HFFc6 (cell line): ENCODE results near the gene LSM4. TPM values are rescaled to one million over a fixed set of nuclear protein-coding genes. Genes with fewer than 3 reads are reported as not detected.

Experiments used
- DNase-seq: peaks from one replicate; pipeline ENCODE4 v3.0.0-alpha.2; 2018
- H3K27ac Mint-ChIP-seq: 2 replicates; pipeline ENCODE4 v1.8.0; 2020; ENCODE audit warnings: mild to moderate bottlenecking, mixed read lengths
- H3K27me3 Mint-ChIP-seq: 2 replicates; pipeline ENCODE4 v1.8.0; 2021; ENCODE audit warnings: mild to moderate bottlenecking, moderate library complexity, mixed read lengths; ENCODE audit not compliant: insufficient read depth
- H3K36me3 Mint-ChIP-seq: 2 replicates; pipeline ENCODE4 v1.8.0; 2021; ENCODE audit warnings: low read depth, mixed read lengths
- H3K4me1 Mint-ChIP-seq: 2 replicates; pipeline ENCODE4 v1.8.0; 2020; ENCODE audit warnings: low read depth, mixed read lengths
- H3K4me3 Mint-ChIP-seq: 2 replicates; pipeline ENCODE4 v1.8.0; 2020; ENCODE audit warnings: mild to moderate bottlenecking, moderate library complexity, mixed read lengths
- H3K9me3 Mint-ChIP-seq: 2 replicates; pipeline ENCODE4 v1.8.0; 2020; ENCODE audit warnings: mild to moderate bottlenecking, mixed read lengths
- CTCF ChIP-seq: fragments of 200-600 bp; sonication (generic); IDR thresholded peaks from 2 replicates; pipeline ENCODE4 v1.5.0; 2021; ENCODE audit warnings: antibody characterized with exemption, mild to moderate bottlenecking
- microRNA-seq: library from miRNA; unstranded; fragments of <30 nt; microRNA quantifications from one replicate; pipeline ENCODE4, GENCODE V29; 2019
- total RNA-seq, 6 experiments: library from RNA; stranded (reverse); fragmentation: NEBNext Ultra II Directional; extraction: Animal tissue kit (Norgen Biotek cat#: 25700); gene quantifications; 2 replicates in 1 of 6; 3 replicates in 5 of 6; pipeline ENCODE4 v1.2.3, GENCODE V29; 2021

The LSM4 gene
- total RNA-seq, 6 experiments from 2014 or later, result 175 to 217 (median 202) TPM

- no peak for TF ChIP-seq CTCF
- H3K27me3 Mint-ChIP-seq, result peaks cover 8% of the 10 kb centered on the region
- no peaks in the 10 kb centered on the region for H3K9me3 Mint-ChIP-seq
- no peak overlapping the region for H3K4me3 Mint-ChIP-seq
- no peak overlapping the region for H3K27ac Mint-ChIP-seq
- no peak for DNase-seq
- peaks cover 12% of the 10 kb centered on the region for H3K36me3 Mint-ChIP-seq
- H3K4me1 Mint-ChIP-seq, result peaks cover 5% of the 10 kb centered on the region; the same call in 1 of the 2 replicates
These were observed 60.7 kb downstream of the LSM4 start for GRCh38 chr19:18262144-18262543.

GRCh38 chr19:18261474-18261873, 61.4 kb downstream of the LSM4 start:
- no peak overlapping the region for H3K4me3 Mint-ChIP-seq
- H3K36me3 Mint-ChIP-seq, result peaks cover 8% of the 10 kb centered on the region
- peaks cover 8% of the 10 kb centered on the region for H3K27me3 Mint-ChIP-seq
- no peaks in the 10 kb centered on the region for H3K9me3 Mint-ChIP-seq
- peaks cover 5% of the 10 kb centered on the region; the same call in 1 of the 2 replicates for H3K4me1 Mint-ChIP-seq
- no peak for DNase-seq
- H3K27ac Mint-ChIP-seq, result no peak overlapping the region
- TF ChIP-seq CTCF, result no peak

GRCh38 chr19:18259893-18260292, 63.0 kb downstream of the LSM4 start:
- no peaks in the 10 kb centered on the region for H3K36me3 Mint-ChIP-seq
- no peaks in the 10 kb centered on the region for H3K9me3 Mint-ChIP-seq
- no peak for TF ChIP-seq CTCF
- no peak overlapping the region for H3K27ac Mint-ChIP-seq
- H3K4me3 Mint-ChIP-seq, result no peak overlapping the region
- DNase-seq, result no peak
- peaks cover 5% of the 10 kb centered on the region; the same call in 1 of the 2 replicates for H3K4me1 Mint-ChIP-seq
- peaks cover 17% of the 10 kb centered on the region for H3K27me3 Mint-ChIP-seq

DNA sequence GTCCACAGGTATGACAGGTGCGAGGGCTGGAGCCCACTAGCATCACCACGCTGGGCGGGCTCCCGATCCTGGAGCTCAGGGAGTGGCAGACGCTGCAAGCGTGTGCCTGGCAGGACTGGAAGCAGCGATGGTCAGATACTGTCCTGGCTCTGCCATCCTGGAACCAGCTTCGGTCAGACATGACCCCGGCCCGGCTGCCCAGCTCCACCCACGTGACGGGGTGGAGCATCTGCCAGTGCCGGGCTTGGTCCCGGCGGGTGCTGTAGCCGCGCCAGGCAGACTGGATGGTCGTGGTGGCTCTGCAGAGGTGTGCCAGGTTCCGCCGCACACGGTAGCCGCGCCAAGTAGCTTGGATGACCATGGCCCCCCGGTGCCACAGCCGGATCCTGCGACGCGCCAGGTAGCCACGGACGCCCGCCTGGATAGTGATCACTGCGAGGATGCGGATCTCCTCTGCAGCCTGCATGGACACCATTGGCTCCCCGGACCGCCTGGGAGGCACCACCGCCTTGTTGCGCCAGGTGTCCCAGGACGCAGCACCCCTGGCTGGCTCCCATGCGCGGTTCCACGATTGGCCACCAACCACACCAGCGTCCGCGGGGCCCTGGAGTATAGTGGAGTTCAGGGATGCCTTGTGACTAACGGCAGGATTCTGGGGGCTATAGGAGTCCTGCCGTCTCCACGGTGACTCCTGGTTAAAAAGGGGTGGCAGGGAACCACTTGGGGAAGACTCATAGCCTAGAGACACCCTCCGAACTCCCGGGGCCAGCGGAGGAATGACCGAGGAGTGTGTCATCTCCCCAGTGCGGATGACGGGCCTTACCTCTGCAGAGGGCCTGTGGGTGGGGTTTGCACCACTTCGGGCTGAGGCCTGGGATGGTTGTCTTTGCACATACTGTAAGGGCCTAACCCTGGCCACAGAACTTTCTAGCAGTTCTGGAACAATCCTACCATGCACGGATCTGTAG, 65.1 kb downstream of the LSM4 start:
- TF ChIP-seq CTCF, result no peak
- H3K4me1 Mint-ChIP-seq, result peaks cover 5% of the 10 kb centered on the region; the same call in 1 of the 2 replicates
- no peaks in the 10 kb centered on the region for H3K36me3 Mint-ChIP-seq
- H3K9me3 Mint-ChIP-seq, result no peaks in the 10 kb centered on the region
- no peak for DNase-seq
- H3K27me3 Mint-ChIP-seq, result peaks cover 24% of the 10 kb centered on the region
- no peak overlapping the region for H3K4me3 Mint-ChIP-seq
- no peak overlapping the region for H3K27ac Mint-ChIP-seq

Small RNAs within 50 kb of the gene (microRNA-seq; reads per million reads assigned to microRNA genes)
- gene MIR3188, result 3.1 reads per million

Other genes with a start within 250 kb of the LSM4 start
- gene IL12RB1, start 236.1 kb downstream of the LSM4 start, total RNA-seq, result under 1 TPM in 1 of 6 experiments, not detected in 5; 0.10 TPM
- 10 to 100 TPM; 12.2 to 17.4 (median 13.2) TPM for gene MAST3, start 225.3 kb downstream of the LSM4 start, total RNA-seq
- 10 to 100 TPM; 51.9 to 66.1 (median 56.0) TPM for gene PIK3R2, start 169.9 kb downstream of the LSM4 start, total RNA-seq
- 1 to 10 TPM; 4.9 to 9.0 (median 6.0) TPM for gene IFI30, start 149.3 kb downstream of the LSM4 start, total RNA-seq
- gene MPV17L2, start 129.9 kb downstream of the LSM4 start, total RNA-seq, result 10 to 100 TPM in 5 of 6 experiments, 1 to 10 TPM in 1; 9.7 to 14.9 (median 13.1) TPM
- 1 to 10 TPM; 6.1 to 9.0 (median 7.3) TPM for gene RAB3A, start 119.0 kb downstream of the LSM4 start, total RNA-seq
- gene PDE4C, start 96.6 kb downstream of the LSM4 start, total RNA-seq, result under 1 TPM in 1 of 6 experiments, not detected in 5; 0.14 TPM
- under 1 TPM; 0.40 to 0.87 (median 0.55) TPM for gene IQCN, start 48.6 kb downstream of the LSM4 start, total RNA-seq
- gene JUND, start 41.5 kb downstream of the LSM4 start, total RNA-seq, result 10 to 100 TPM; 70.3 to 99.9 (median 91.7) TPM
- gene PGPEP1, start 17.5 kb upstream of the LSM4 start, total RNA-seq, result 10 to 100 TPM; 30.5 to 54.1 (median 32.4) TPM
- gene GDF15, start 63.1 kb upstream of the LSM4 start, total RNA-seq, result 10 to 100 TPM; 21.3 to 36.9 (median 24.9) TPM
- gene LRRC25, start 74.5 kb upstream of the LSM4 start, total RNA-seq, result not detected
- gene SSBP4, start 96.3 kb upstream of the LSM4 start, total RNA-seq, result 10 to 100 TPM; 76.4 to 84.3 (median 80.4) TPM
- gene ISYNA1, start 115.1 kb upstream of the LSM4 start, total RNA-seq, result 1 to 10 TPM; 2.3 to 3.7 (median 3.2) TPM
- 10 to 100 TPM; 15.7 to 17.8 (median 16.4) TPM for gene ELL, start 199.0 kb upstream of the LSM4 start, total RNA-seq
- 100 to 1,000 TPM; 229 to 284 (median 241) TPM for gene FKBP8, start 220.5 kb upstream of the LSM4 start, total RNA-seq
- gene KXD1, start 234.8 kb upstream of the LSM4 start, total RNA-seq, result 100 to 1,000 TPM; 109 to 123 (median 115) TPM
- gene UBA52, start 248.8 kb upstream of the LSM4 start, total RNA-seq, result 1,000 to 10,000 TPM; 1,140 to 1,305 (median 1,270) TPM